ENCODE measurements around the gene SFXN3.
A peak's percentile ranks its signal among the peaks of the same experiment; 100 is the strongest.

SFXN3 gene

GRCh38 chr10:101000127-101000914, 30.7 kb upstream of the SFXN3 start:
- DNase-seq, result peak; percentile 23

DNA sequence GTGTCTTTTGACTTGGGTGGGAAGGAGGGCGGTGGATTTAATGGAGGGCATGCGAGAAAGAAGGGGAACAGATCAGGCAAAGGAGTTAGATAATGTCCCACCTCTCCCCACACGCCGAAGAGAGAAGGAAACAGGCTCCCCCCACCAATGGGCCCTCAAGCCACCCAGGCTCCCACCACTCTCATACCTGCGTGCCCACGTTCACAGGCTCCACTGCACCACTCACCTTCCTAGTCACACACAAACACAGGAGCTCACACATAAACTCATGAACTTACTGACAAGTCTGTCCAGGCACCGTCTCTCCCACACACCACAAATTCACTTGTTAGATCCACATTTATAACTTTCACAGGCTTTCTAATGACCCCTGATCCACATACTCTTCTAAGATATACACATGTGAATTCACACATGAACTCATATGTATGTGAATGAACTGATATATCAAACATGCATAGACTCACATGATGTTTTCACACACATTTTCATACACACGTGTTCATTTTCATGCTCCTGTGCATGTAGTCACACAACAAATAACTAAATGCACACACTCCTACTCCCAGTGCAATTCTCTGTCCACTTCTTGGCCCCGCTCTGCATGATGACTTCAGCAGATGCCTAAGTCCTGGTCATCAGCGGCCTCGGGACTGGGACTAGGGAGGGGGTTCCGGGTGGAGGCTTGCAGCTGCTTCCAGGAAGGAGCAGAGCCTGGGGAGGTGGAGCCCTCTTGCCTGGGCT, 29.9 kb upstream of the SFXN3 start:
- DNase-seq, result peak; percentile 84

DNA sequence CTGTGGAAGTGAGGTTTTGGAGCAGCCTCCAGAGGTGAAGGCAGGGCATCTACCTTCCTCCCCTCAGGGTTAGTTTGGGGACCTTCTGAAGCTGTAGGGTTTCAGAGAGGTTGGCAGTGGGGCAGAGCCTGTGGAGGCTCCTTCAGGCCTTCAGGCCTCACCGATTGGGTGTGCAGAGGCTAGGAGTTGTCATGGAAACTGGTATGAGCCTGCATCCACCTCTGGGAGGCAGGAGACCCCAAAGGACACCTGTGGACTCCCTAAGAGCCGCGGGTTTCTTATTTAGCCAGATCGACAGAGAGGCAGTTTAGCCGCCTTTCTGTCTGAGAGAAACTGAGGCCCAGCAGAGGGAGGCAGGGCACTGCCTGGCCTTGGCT, 29.4 kb upstream of the SFXN3 start:
- DNase-seq, result no peak

DNA sequence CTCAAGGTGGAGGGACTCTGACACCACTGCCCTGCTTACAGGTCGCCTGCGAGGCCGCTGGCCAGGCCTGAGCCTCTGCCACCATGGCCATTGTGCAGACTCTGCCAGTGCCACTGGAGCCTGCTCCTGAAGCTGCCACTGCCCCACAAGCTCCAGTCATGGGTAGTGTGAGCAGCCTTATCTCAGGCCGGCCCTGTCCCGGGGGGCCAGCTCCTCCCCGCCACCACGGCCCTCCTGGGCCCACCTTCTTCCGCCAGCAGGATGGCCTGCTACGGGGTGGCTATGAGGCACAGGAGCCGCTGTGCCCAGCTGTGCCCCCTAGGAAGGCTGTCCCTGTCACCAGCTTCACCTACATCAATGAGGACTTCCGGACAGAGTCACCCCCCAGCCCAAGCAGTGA, 28.6 kb upstream of the SFXN3 start:
- DNase-seq, result no peak

DNA sequence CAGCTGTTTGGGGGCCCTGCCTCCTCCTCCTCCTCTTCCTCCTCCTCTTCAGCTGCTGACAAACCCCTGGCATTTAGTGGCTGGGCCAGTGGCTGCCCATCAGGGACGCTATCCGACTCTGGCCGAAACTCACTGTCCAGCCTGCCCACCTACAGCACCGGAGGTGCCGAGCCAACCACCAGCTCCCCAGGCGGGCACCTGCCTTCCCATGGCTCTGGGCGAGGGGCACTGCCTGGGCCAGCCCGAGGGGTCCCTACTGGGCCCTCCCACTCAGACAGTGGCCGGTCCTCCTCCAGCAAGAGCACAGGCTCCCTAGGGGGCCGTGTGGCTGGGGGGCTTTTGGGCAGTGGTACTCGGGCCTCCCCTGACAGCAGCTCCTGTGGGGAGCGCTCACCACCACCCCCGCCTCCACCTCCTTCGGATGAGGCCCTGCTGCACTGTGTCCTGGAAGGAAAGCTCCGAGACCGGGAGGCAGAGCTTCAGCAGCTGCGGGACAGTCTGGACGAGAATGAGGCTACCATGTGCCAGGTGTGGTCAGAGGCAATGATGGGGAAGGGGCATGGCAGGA, 27.3 kb upstream of the SFXN3 start:
- no peak for DNase-seq

- DNase-seq, result no peak
These were observed 25.7 kb upstream of the SFXN3 start for GRCh38 chr10:101005361-101005760.

GRCh38 chr10:101005869-101006567, 25.0 kb upstream of the SFXN3 start:
- no peak for DNase-seq

DNA sequence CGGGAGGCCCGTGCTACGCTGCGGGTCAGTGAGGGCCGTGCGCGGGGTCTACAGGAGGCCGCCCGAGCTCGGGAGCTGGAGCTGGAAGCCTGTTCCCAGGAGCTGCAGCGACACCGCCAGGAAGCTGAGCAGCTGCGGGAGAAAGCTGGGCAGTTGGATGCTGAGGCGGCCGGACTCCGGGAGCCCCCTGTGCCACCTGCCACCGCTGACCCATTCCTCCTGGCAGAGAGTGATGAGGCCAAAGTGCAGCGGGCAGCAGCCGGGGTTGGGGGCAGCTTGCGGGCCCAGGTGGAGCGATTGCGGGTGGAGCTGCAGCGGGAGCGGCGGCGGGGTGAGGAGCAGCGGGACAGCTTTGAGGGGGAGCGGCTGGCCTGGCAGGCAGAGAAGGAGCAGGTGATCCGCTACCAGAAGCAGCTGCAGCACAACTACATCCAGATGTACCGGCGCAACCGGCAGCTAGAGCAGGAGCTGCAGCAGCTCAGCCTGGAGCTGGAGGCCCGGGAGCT, 24.4 kb upstream of the SFXN3 start:
- no peak for DNase-seq

DNA sequence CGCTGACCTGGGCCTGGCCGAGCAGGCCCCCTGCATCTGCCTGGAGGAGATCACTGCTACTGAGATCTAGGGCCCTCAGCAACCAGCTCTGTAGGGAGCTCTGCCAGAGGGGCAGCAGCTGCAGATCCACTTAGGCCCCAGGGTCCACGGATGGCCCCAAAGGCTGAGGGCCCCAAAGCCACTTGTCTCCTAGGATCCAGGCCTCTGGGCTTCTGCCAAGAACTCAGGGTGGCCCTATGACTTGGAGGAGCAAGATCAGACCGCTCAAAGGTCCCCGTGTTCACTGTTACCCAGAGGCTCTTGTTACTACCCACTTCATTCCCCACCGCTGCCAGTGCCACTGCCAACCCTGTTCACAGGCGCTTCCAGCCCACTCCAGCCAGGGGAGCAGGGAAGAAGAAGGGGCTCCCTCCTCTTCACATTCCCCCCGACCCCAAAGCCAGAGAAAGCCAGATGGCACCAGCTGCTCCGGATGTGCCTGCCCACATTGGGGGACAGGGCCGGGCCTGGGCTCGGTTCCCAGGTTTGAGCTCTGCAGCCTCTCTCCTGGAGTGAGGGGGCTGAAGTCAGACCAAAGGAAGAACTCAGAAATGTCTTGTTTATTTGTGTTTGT, 23.8 kb upstream of the SFXN3 start:
- DNase-seq, result no peak

GRCh38 chr10:101007915-101008822, 22.9 kb upstream of the SFXN3 start:
- no peak for DNase-seq

- no peak for DNase-seq
These were observed 22.1 kb upstream of the SFXN3 start for GRCh38 chr10:101008823-101009423.

DNA sequence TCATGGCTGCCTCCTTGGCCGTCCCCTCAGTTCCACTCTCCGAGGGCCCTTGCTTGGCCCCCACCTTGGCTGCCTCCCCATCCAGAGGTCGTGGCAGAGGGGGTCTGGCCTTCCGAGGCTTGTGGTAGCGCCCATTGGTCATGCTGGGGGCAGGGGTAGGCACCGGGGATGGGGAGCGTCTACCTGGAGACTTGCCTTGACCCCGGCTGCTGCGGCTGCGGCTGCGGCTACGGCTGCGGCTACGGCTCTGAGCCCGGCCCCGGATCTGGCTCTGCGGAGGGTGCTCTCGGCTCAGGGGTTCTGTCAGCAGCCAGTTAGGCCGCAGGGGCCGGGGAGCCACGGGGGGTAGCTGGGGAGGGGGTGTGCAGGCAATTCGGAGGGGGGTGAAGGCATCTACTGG, 20.7 kb upstream of the SFXN3 start:
- no peak for DNase-seq

GRCh38 chr10:101011517-101012423, 19.3 kb upstream of the SFXN3 start:
- no peak for DNase-seq

DNA sequence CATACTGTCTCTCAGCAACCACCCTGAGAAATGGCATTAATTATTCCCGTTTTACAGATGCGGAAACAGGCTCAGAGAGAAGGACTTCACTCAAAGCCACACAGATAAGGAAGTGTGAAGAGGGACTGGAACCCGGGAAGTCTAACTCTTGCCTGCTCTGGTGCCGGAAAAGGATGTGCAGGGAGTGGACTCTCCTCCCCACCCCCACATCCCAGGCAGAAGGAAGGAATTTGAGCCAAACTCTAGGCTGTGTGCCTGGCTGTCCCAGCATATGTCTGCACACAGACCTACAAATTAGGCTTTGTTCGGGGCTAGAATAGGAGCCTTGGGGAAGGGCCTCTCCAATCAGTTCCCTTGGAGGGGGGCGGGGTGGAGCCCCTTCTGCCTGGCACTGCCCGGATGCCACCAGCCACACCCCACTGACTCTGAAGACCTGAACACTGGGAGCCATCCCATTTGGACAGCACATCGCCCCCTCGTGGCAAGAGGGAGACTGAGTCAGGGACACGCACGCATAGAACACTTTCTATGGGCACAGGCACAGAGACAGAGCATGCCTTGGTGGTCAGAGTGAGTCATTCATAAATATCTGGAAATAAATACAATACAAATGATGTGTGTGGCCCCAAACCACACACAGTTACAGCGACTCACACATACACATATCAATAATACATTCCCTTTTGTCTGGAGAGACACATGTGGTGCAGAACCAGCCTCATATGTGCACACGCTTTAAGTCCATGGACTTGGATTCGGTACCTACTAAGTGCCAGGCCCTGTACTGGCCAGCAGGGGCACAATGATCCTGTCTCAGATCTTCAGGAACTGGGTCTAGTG, 18.3 kb upstream of the SFXN3 start:
- DNase-seq, result peak; percentile 88

DNA sequence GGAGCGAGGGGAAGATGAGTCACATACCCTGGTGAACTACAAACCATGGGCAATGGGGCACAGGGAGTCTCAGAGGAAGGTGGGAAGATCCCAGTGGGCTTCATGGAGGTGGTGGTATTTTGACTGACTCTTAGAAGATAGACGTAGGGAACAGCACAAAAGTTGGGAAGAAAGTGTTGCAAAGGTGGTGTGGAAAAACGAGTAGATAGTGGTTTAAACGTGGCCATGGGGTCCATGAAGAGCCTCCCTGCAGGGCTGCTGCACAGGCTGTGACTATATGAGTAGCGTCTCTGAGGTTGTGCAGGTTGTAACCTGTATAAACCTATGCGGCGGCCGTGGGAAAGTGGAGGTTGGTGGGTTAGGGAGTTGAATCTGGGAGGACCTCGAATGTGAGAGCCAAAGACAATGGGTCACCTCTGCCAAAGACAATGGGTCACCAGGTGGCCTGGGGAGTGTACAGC, 17.6 kb upstream of the SFXN3 start:
- DNase-seq, result no peak

- DNase-seq, result peak; percentile 86
These were observed 16.7 kb upstream of the SFXN3 start for GRCh38 chr10:101014230-101014884.

DNA sequence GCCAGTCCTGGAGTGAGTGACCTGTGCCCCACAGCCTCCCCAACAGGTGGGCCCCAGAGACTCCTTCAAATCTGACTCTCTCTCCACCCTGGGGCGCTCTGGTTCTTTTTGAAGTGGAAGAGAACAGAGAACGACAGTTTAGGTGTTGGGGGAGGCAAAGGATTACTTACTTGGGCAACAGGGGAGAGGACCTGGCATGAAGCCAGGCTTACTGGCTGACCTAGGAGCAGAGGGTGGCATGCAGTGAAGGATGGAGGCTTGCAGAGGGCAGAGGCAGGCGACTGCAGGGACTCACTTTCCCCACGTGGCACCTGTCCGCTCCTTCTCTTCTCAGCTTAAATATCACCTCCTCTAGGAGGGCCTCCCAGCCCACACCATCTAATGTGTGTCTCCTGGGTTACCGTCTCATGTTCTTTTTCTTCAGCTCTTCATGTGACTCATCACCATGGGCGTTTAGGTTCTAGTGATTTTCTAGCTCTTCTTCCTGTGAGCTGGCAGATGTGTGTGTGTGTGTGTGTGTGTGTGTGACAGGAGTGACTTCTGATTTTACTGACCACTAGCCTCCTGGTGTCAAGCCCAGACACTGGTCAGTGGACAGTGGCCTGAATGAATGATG, 16.0 kb upstream of the SFXN3 start:
- peak; percentile 55 for DNase-seq

GRCh38 chr10:101015582-101015973, 15.5 kb upstream of the SFXN3 start:
- no peak for DNase-seq

Data from suppressor macrophage treated with lipopolysaccharide for 4 hours (primary cell).